ENCODE measurements around the gene DUS1L.

The DUS1L gene

DNA sequence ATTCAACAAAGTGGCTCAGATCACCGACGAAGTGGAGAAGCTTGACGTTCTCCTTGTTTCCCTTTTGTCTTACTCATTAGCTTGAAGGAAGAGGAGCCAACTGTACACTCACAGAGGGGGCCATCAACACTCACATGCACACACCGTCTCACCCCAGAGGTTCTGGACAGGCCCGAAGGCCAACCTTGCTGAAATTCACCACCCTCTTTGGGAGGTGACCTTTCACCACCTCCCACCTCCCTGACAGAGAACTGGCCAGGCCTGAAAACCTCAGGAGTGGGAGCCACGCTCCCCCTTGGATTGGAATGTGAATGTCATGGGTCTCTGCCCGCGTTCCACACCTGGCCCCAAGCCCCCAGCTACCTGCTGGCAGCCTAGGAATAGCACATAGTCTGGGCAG is 30.1 kb downstream of the DUS1L start:
- Histone ChIP-seq H3K9me3 (ENCODE audit: severe bottlenecking) (no peaks in the 10 kb centered on the region), H3K4me3 (ENCODE audit: severe bottlenecking) (no peak overlapping the region), H3K27ac (ENCODE audit: poor library complexity, severe bottlenecking) (no peak overlapping the region), H3K27me3 (ENCODE audit: insufficient read depth, poor library complexity, severe bottlenecking) (no peaks in the 10 kb centered on the region), H3K36me3 (ENCODE audit: low read depth) (peaks cover 18% of the 10 kb centered on the region), H3K4me1 (ENCODE audit: insufficient read depth, poor library complexity, severe bottlenecking) (no peaks in the 10 kb centered on the region)
- TF ChIP-seq, protein P1, sequence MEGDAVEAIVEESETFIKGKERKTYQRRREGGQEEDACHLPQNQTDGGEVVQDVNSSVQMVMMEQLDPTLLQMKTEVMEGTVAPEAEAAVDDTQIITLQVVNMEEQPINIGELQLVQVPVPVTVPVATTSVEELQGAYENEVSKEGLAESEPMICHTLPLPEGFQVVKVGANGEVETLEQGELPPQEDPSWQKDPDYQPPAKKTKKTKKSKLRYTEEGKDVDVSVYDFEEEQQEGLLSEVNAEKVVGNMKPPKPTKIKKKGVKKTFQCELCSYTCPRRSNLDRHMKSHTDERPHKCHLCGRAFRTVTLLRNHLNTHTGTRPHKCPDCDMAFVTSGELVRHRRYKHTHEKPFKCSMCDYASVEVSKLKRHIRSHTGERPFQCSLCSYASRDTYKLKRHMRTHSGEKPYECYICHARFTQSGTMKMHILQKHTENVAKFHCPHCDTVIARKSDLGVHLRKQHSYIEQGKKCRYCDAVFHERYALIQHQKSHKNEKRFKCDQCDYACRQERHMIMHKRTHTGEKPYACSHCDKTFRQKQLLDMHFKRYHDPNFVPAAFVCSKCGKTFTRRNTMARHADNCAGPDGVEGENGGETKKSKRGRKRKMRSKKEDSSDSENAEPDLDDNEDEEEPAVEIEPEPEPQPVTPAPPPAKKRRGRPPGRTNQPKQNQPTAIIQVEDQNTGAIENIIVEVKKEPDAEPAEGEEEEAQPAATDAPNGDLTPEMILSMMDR (IDR thresholded peaks at IDR 0.05; ENCODE audit: poor library complexity, severe bottlenecking) = no peak
- no peak for DNase-seq (ENCODE audit: low spot score)
- ATAC-seq (ENCODE audit: low read depth) = no peak

DNA sequence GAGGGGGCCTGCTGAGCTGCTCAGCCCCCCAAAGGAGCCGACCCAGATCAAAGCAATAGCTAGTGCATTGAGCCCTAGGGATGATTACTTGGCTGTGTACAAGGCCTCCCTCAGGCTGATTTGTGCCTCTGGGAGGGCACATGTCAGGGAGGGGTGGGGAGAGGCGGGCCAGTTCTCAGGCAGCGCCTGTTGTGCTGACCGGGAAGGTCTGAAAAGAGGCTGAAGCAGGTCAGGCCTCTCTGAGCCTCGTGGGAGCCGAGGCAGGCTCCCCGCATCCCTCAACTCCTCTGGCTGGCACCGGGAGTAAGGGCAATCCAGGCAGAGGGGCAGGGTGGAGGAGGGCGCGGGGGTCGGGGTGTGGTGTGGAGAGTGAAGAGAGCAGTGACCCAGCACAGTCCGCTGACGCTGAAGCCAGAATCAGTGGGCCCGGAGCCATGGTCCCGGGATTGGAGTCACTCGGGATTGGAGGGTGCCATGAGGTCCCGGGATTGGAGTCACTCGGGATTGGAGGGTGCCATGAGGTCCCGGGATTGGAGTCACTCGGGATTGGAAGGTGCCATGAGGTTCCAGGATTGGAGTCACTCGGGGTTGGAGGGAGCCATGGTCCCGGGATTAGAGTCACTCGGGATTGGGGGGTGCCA is 31.1 kb downstream of the DUS1L start:
- H3K27me3 ChIP-seq (ENCODE audit: insufficient read depth, poor library complexity, severe bottlenecking) = no peaks in the 10 kb centered on the region
- ATAC-seq (ENCODE audit: low read depth) (no peak), DNase-seq (ENCODE audit: low spot score) (no peak)
- no peaks in the 10 kb centered on the region for H3K9me3 ChIP-seq (ENCODE audit: severe bottlenecking)
- no peak overlapping the region for H3K27ac ChIP-seq (ENCODE audit: poor library complexity, severe bottlenecking)
- H3K4me3 ChIP-seq (ENCODE audit: severe bottlenecking) = no peak overlapping the region
- H3K4me1 ChIP-seq (ENCODE audit: insufficient read depth, poor library complexity, severe bottlenecking) = no peaks in the 10 kb centered on the region
- H3K36me3 ChIP-seq (ENCODE audit: low read depth) = peaks cover 18% of the 10 kb centered on the region
- TF ChIP-seq, protein P1 (IDR thresholded peaks at IDR 0.05; ENCODE audit: poor library complexity, severe bottlenecking) = no peak

DNA sequence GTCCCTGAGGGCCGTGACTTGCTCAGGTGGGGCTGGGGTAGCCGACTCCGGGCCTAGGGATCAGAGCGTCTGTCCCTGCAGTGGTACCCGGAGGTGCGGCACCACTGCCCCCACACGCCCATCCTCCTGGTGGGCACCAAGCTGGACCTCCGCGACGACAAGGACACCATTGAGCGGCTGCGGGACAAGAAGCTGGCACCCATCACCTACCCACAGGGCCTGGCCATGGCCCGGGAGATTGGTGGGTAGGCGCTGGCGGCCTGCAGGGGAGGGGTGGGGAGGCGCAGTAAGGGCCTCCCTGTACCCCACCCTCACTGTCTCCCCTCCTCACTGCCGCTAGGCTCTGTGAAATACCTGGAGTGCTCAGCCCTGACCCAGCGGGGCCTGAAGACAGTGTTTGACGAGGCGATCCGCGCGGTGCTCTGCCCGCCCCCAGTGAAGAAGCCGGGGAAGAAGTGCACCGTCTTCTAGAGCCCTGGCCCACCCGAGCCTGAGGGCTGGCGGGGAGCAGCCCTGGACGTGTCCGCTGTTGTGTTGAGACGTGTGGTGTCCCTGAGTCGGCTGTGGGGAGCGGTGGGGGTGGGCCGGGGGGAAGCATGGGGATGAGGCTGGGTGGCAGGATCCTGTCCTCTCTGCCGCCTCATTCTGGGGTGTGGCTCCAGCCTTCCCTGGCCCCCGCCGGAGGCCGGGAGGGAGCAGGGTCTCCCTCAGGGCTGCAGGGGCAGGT is 32.1 kb downstream of the DUS1L start:
- no peak for ATAC-seq (ENCODE audit: low read depth)
- H3K4me3 ChIP-seq (ENCODE audit: severe bottlenecking) = no peak overlapping the region
- TF ChIP-seq, protein P1 (IDR thresholded peaks at IDR 0.05; ENCODE audit: poor library complexity, severe bottlenecking) = no peak

DNA sequence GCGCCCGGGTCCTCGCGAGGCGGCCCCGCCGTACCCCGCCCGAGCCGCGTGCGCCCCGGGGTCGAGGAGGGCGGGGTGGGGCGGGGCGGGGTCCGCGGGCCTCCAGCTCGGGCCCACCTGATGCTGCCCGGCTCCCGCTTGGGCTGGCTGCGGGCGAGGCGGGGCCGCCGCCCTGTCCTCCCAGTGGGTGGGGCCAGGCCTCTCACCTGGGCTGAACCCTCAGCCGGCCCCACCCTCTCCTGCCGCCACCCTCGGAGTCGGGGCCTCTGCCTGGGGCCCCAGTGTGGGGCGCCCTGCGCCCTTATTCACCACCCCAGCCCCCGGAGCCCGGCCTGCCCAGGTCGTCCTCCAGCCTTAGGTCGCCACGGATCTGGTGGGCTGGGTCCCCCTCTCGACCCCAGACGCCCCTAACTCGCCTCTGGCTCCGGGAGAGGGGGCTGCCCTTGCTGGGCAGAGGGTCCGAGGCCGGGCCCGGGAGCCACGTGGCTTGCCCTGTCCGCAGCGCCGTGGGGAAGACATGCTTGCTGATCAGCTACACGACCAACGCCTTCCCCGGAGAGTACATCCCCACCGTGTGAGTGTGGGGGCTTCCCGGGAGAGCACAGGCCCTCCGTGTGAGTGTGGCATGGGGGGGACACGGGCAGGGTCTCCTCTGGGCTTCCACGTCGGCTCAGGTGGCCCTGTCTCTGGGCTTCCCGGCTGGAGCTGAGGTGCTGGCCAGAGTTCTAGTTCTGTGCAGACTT is 33.5 kb downstream of the DUS1L start:
- H3K4me1 ChIP-seq (ENCODE audit: insufficient read depth, poor library complexity, severe bottlenecking) = no peaks in the 10 kb centered on the region
- ATAC-seq (ENCODE audit: low read depth) (peak; percentile 65), DNase-seq (ENCODE audit: low spot score) (no peak)
- H3K36me3 ChIP-seq (ENCODE audit: low read depth) = peaks cover 18% of the 10 kb centered on the region
- peak overlapping the region; percentile 52 for H3K27ac ChIP-seq (ENCODE audit: poor library complexity, severe bottlenecking)
- no peaks in the 10 kb centered on the region for H3K9me3 ChIP-seq (ENCODE audit: severe bottlenecking)
- TF ChIP-seq, protein P1 (IDR thresholded peaks at IDR 0.05; ENCODE audit: poor library complexity, severe bottlenecking) = no peak
- H3K27me3 ChIP-seq (ENCODE audit: insufficient read depth, poor library complexity, severe bottlenecking) = no peaks in the 10 kb centered on the region
- H3K4me3 ChIP-seq (ENCODE audit: severe bottlenecking) = peak overlapping the region; percentile 46

More for the DNA sequence above, 32.1 kb downstream of the DUS1L start:
- H3K36me3 ChIP-seq (ENCODE audit: low read depth) = peaks cover 18% of the 10 kb centered on the region
- no peaks in the 10 kb centered on the region for H3K4me1 ChIP-seq (ENCODE audit: insufficient read depth, poor library complexity, severe bottlenecking)
- no peaks in the 10 kb centered on the region for H3K27me3 ChIP-seq (ENCODE audit: insufficient read depth, poor library complexity, severe bottlenecking)
- no peaks in the 10 kb centered on the region for H3K9me3 ChIP-seq (ENCODE audit: severe bottlenecking)
- no peak overlapping the region for H3K27ac ChIP-seq (ENCODE audit: poor library complexity, severe bottlenecking)
- no peak for DNase-seq (ENCODE audit: low spot score)
